ENCODE data around the gene REC8. TPM values are rescaled to one million over a fixed set of nuclear protein-coding genes. Genes with fewer than 3 reads are reported as not detected.
A peak's percentile ranks its signal among the peaks of the same experiment; 100 is the strongest.

The REC8 gene
- total and polyA plus RNA-seq, 10 of the 15 experiments (the other 5 are each of a cell fraction or from before 2014, with no cell fraction given): 4.2 to 76.9 (median 29.1) TPM

- TF ChIP-seq STAT3 (IDR thresholded peaks at IDR 0.05; ENCODE audit: low read depth, low read length) (no peak), RUNX3 (IDR thresholded peaks at IDR 0.05; ENCODE audit: low read length) (peak; percentile 76), ZBED1 (IDR thresholded peaks at IDR 0.05; ENCODE audit: borderline replicate concordance) (no peak; the same call in 1 of the 2 replicates), HCFC1 (IDR thresholded peaks at IDR 0.05; ENCODE audit: low read length) (no peak), TAF1 (IDR thresholded peaks at IDR 0.05; ENCODE audit: borderline replicate concordance, low read depth, low read length) (no peak), NFXL1 (IDR thresholded peaks at IDR 0.05; ENCODE audit: borderline replicate concordance) (no peak), LARP7 (IDR thresholded peaks at IDR 0.05) (no peak; the same call in 1 of the 2 replicates), WRNIP1 (IDR thresholded peaks at IDR 0.05; ENCODE audit: borderline replicate concordance, low read depth, low read length) (no peak), STAT1 (conservative IDR thresholded peaks at IDR 0.05) (no peak), SMAD5 (IDR thresholded peaks at IDR 0.05; ENCODE audit: low read depth) (peak; percentile 24), ZZZ3 (IDR thresholded peaks at IDR 0.05; ENCODE audit: control insufficient read depth, insufficient read length, low read depth) (no peak), MAX (IDR thresholded peaks at IDR 0.05; ENCODE audit: low read depth, low read length) (no peak), SMAD1 (IDR thresholded peaks at IDR 0.05; ENCODE audit: low read depth, partially characterized antibody) (no peak), POLR2AphosphoS5 (IDR thresholded peaks at IDR 0.05; ENCODE audit: low read length) (peak; percentile 81), BHLHE40 (IDR thresholded peaks at IDR 0.05; ENCODE audit: borderline replicate concordance in 1 of 2, low read depth in 2 of 2, low read length in 1 of 2) (peak; percentile 8 to 69; a peak in 2 of 4 replicates), CHD2 (IDR thresholded peaks at IDR 0.05; ENCODE audit: borderline replicate concordance, low read depth, low read length) (0 out of 2 replicates have a peak, but pooled peaks have one; percentile 13), SREBF1 (IDR thresholded peaks at IDR 0.05; ENCODE audit: low read length) (no peak), FOXK2 (IDR thresholded peaks at IDR 0.05) (peak; percentile 12; the same call in 1 of the 2 replicates), TARDBP (IDR thresholded peaks at IDR 0.05; ENCODE audit: borderline replicate concordance) (no peak; the same call in 1 of the 2 replicates)
- TF ChIP-seq, protein P1, sequence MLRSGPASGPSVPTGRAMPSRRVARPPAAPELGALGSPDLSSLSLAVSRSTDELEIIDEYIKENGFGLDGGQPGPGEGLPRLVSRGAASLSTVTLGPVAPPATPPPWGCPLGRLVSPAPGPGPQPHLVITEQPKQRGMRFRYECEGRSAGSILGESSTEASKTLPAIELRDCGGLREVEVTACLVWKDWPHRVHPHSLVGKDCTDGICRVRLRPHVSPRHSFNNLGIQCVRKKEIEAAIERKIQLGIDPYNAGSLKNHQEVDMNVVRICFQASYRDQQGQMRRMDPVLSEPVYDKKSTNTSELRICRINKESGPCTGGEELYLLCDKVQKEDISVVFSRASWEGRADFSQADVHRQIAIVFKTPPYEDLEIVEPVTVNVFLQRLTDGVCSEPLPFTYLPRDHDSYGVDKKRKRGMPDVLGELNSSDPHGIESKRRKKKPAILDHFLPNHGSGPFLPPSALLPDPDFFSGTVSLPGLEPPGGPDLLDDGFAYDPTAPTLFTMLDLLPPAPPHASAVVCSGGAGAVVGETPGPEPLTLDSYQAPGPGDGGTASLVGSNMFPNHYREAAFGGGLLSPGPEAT (IDR thresholded peaks at IDR 0.05; ENCODE audit: low read depth): no peak
- TF ChIP-seq, protein P2, sequence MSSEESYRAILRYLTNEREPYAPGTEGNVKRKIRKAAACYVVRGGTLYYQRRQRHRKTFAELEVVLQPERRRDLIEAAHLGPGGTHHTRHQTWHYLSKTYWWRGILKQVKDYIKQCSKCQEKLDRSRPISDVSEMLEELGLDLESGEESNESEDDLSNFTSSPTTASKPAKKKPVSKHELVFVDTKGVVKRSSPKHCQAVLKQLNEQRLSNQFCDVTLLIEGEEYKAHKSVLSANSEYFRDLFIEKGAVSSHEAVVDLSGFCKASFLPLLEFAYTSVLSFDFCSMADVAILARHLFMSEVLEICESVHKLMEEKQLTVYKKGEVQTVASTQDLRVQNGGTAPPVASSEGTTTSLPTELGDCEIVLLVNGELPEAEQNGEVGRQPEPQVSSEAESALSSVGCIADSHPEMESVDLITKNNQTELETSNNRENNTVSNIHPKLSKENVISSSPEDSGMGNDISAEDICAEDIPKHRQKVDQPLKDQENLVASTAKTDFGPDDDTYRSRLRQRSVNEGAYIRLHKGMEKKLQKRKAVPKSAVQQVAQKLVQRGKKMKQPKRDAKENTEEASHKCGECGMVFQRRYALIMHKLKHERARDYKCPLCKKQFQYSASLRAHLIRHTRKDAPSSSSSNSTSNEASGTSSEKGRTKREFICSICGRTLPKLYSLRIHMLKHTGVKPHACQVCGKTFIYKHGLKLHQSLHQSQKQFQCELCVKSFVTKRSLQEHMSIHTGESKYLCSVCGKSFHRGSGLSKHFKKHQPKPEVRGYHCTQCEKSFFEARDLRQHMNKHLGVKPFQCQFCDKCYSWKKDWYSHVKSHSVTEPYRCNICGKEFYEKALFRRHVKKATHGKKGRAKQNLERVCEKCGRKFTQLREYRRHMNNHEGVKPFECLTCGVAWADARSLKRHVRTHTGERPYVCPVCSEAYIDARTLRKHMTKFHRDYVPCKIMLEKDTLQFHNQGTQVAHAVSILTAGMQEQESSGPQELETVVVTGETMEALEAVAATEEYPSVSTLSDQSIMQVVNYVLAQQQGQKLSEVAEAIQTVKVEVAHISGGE (CRISPR knock-in tag; IDR thresholded peaks at IDR 0.05): 0 out of 2 replicates have a peak, but pooled peaks have one; percentile 25
- TF ChIP-seq, protein P3, sequence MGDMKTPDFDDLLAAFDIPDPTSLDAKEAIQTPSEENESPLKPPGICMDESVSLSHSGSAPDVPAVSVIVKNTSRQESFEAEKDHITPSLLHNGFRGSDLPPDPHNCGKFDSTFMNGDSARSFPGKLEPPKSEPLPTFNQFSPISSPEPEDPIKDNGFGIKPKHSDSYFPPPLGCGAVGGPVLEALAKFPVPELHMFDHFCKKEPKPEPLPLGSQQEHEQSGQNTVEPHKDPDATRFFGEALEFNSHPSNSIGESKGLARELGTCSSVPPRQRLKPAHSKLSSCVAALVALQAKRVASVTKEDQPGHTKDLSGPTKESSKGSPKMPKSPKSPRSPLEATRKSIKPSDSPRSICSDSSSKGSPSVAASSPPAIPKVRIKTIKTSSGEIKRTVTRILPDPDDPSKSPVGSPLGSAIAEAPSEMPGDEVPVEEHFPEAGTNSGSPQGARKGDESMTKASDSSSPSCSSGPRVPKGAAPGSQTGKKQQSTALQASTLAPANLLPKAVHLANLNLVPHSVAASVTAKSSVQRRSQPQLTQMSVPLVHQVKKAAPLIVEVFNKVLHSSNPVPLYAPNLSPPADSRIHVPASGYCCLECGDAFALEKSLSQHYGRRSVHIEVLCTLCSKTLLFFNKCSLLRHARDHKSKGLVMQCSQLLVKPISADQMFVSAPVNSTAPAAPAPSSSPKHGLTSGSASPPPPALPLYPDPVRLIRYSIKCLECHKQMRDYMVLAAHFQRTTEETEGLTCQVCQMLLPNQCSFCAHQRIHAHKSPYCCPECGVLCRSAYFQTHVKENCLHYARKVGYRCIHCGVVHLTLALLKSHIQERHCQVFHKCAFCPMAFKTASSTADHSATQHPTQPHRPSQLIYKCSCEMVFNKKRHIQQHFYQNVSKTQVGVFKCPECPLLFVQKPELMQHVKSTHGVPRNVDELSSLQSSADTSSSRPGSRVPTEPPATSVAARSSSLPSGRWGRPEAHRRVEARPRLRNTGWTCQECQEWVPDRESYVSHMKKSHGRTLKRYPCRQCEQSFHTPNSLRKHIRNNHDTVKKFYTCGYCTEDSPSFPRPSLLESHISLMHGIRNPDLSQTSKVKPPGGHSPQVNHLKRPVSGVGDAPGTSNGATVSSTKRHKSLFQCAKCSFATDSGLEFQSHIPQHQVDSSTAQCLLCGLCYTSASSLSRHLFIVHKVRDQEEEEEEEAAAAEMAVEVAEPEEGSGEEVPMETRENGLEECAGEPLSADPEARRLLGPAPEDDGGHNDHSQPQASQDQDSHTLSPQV (IDR thresholded peaks at IDR 0.05): no peak
Observed at GRCh38 chr14:24171422-24172260, at the start of gene REC8 (continued).
